GM21786 (cell line): Measurements from ENCODE around the gene SLC45A2.
"Not testable (repeated sequence)": the region's sequence is repeated elsewhere in the genome, so short reads cannot be mapped to it uniquely, and the experiment has no call there.

Experiments used
- ATAC-seq: cut with Tn5 transposase; IDR thresholded peaks from one replicate; pipeline ENCODE4 v1.9.1; 2021; ENCODE audit not compliant: unreplicated experiment

SLC45A2 gene

GRCh38 chr5:33984671-33985124 is at the start of gene SLC45A2:
Gene SLC45A2, minus strand, starts transcription at chr5:33984693. Its CDS starts 110 bp downstream, at chr5:33984583.
- no peak for ATAC-seq

GRCh38 chr5:34031966-34032365 is 47.5 kb upstream of the SLC45A2 start:
- no peak for ATAC-seq

- ATAC-seq = no peak
Observed at GRCh38 chr5:34031117-34031516, 46.6 kb upstream of the SLC45A2 start.

- not testable (repeated sequence) for ATAC-seq
Observed at GRCh38 chr5:34030585-34030984, 46.1 kb upstream of the SLC45A2 start.

GRCh38 chr5:34030048-34030447 is 45.6 kb upstream of the SLC45A2 start:
- ATAC-seq = no peak

- ATAC-seq = no peak
Observed at GRCh38 chr5:34028349-34028748, 43.9 kb upstream of the SLC45A2 start.

- no peak for ATAC-seq
Observed at GRCh38 chr5:34026089-34026761, 41.7 kb upstream of the SLC45A2 start.

GRCh38 chr5:34022121-34022705 is 37.7 kb upstream of the SLC45A2 start:
- ATAC-seq = peak; percentile 96

- no peak for ATAC-seq
Observed at GRCh38 chr5:34021334-34021733, 36.8 kb upstream of the SLC45A2 start.

- no peak for ATAC-seq
Observed at GRCh38 chr5:34020726-34021125, 36.2 kb upstream of the SLC45A2 start.

GRCh38 chr5:34017254-34017653 is 32.8 kb upstream of the SLC45A2 start:
- ATAC-seq = no peak

- no peak for ATAC-seq
Observed at GRCh38 chr5:34016750-34017149, 32.3 kb upstream of the SLC45A2 start.

GRCh38 chr5:34016222-34016621 is 31.7 kb upstream of the SLC45A2 start:
- ATAC-seq = no peak

- ATAC-seq = no peak
Observed at GRCh38 chr5:34015120-34015822, 30.8 kb upstream of the SLC45A2 start.

GRCh38 chr5:34014626-34015025 is 30.1 kb upstream of the SLC45A2 start:
- no peak for ATAC-seq

- ATAC-seq = no peak
Observed at GRCh38 chr5:34013547-34013946, 29.1 kb upstream of the SLC45A2 start.

GRCh38 chr5:34012791-34013190 is 28.3 kb upstream of the SLC45A2 start:
- ATAC-seq = no peak

- no peak for ATAC-seq
Observed at GRCh38 chr5:34011536-34011935, 27.0 kb upstream of the SLC45A2 start.

- ATAC-seq = not testable (repeated sequence)
Observed at GRCh38 chr5:34010146-34010545, 25.7 kb upstream of the SLC45A2 start.

- no peak for ATAC-seq
Observed at GRCh38 chr5:34009610-34010009, 25.1 kb upstream of the SLC45A2 start.

- no peak for ATAC-seq
Observed at GRCh38 chr5:34008802-34009201, 24.3 kb upstream of the SLC45A2 start.
